IMR-90 (cell line): ENCODE data around the gene C19orf53. TPM values are rescaled to one million over a fixed set of nuclear protein-coding genes. Genes with fewer than 3 reads are reported as not detected.

ENCODE experiments used
- ATAC-seq: fragments of 200-7000 bp; cut with Tn5 transposase; 2 replicates; pipeline ENCODE4 v1.9.1; 2020; ENCODE audit warnings: low read depth, mild to moderate bottlenecking, moderate library complexity
- Bru-seq: library from RNA; stranded (reverse); fragments of 400-500 nt; gene quantifications from one replicate; lab custom pipeline; 2021; lab: Mats Ljungman, UMichigan
- BruChase-seq, 2 experiments: library from RNA; stranded (reverse); fragments of 400-500 nt; gene quantifications; one replicate each; lab custom pipeline; 2021; lab: Mats Ljungman, UMichigan
- BruUV-seq: library from RNA; stranded (reverse); fragments of 400-500 nt; replicated peaks from 2 replicates; lab custom pipeline; 2021; lab: Mats Ljungman, UMichigan
- CTCF ChIA-PET: fragments of 300-600 bp; formaldehyde crosslinking; extraction: SDS; loops from one replicate; lab custom pipeline; 2021; ENCODE audit warnings: antibody characterized with exemption; lab: Yijun Ruan, JAX
- POLR2A ChIA-PET: fragments of 300-600 bp; sonication (Branson Sonifier 250); formaldehyde crosslinking; loops from one replicate; lab custom pipeline; 2022; ENCODE audit warnings: antibody characterized with exemption; ENCODE audit not compliant: unreplicated experiment; lab: Charles Lee
- DNase-seq: peaks from one replicate; pipeline ENCODE4 v3.0.0; 2013
- H2AFZ ChIP-seq: replicated peaks from 2 replicates; pipeline ENCODE3; 2013; ENCODE audit warnings: low read length, mild to moderate bottlenecking; ENCODE audit not compliant: poor library complexity
- H2AK5ac ChIP-seq: 2 replicates; pipeline ENCODE4 v1.6.1; 2013; ENCODE audit warnings: low read depth, low read length, inconsistent platforms
- H2AK9ac ChIP-seq: replicated peaks from 2 replicates; pipeline ENCODE3; 2013; ENCODE audit warnings: mild to moderate bottlenecking, low read depth, low read length, moderate library complexity; ENCODE audit not compliant: poor library complexity
- H2BK120ac ChIP-seq: 2 replicates; pipeline ENCODE4 v1.6.1; 2013; ENCODE audit warnings: low read depth, low read length, inconsistent platforms
- H2BK15ac ChIP-seq: 3 replicates; pipeline ENCODE4 v1.6.1; 2013; ENCODE audit warnings: low read depth, low read length, inconsistent platforms
- H2BK20ac ChIP-seq: 2 replicates; pipeline ENCODE4 v1.6.1; 2013; ENCODE audit warnings: low read depth, mild to moderate bottlenecking, inconsistent platforms, low read length, moderate library complexity
- H2BK5ac ChIP-seq: 2 replicates; pipeline ENCODE4 v1.6.1; 2013; ENCODE audit warnings: mild to moderate bottlenecking, low read depth, low read length, inconsistent platforms; ENCODE audit not compliant: poor library complexity, severe bottlenecking
- H3K14ac ChIP-seq: replicated peaks from 2 replicates; pipeline ENCODE4 v1.6.1; 2013; ENCODE audit warnings: low read depth, low read length, inconsistent platforms
- H3K18ac ChIP-seq: 2 replicates; pipeline ENCODE4 v1.6.1; 2013; ENCODE audit warnings: low read depth, low read length, control low read depth
- H3K23ac ChIP-seq: 2 replicates; pipeline ENCODE4 v1.6.1; 2013; ENCODE audit warnings: low read depth, low read length, inconsistent platforms
- H3K27ac ChIP-seq: 2 replicates; pipeline ENCODE4 v1.5.1; 2013; ENCODE audit warnings: mild to moderate bottlenecking, control low read depth, low read length; ENCODE audit not compliant: insufficient read depth
- H3K27me3 ChIP-seq: 2 replicates; pipeline ENCODE4 v1.6.1; 2013; ENCODE audit warnings: low read length; ENCODE audit not compliant: control insufficient read depth, insufficient read depth
- H3K36me3 ChIP-seq: 2 replicates; pipeline ENCODE4 v1.6.1; 2013; ENCODE audit warnings: low read length, mixed read lengths; ENCODE audit not compliant: control insufficient read depth, insufficient read depth
- H3K4ac ChIP-seq: 2 replicates; pipeline ENCODE4 v1.6.1; 2013; ENCODE audit warnings: low read depth, low read length, inconsistent platforms
- H3K4me1 ChIP-seq: 2 replicates; pipeline ENCODE4 v1.6.1; 2013; ENCODE audit warnings: low read length, mixed read lengths; ENCODE audit not compliant: control insufficient read depth, insufficient read depth
- H3K4me2 ChIP-seq: 2 replicates; pipeline ENCODE4 v1.6.1; 2013; ENCODE audit warnings: low read depth, mild to moderate bottlenecking, control low read depth, low read length, moderate library complexity
- H3K4me3 ChIP-seq: 2 replicates; pipeline ENCODE4 v1.5.1; 2013; ENCODE audit warnings: low read depth, mild to moderate bottlenecking, control low read depth, low read length, moderate library complexity; ENCODE audit not compliant: insufficient read depth
- H3K56ac ChIP-seq: 2 replicates; pipeline ENCODE4 v1.6.1; 2013; ENCODE audit warnings: low read length, inconsistent platforms; ENCODE audit not compliant: insufficient read depth; ENCODE audit errors: extremely low read depth
- H3K79me1 ChIP-seq, 2 experiments: 2 replicates each; pipeline ENCODE4 v1.6.1; 2013; ENCODE audit warnings: low read length in 2 of 2, inconsistent platforms in 1 of 2, low read depth in 1 of 2
- H3K9ac ChIP-seq: 2 replicates; pipeline ENCODE4 v1.6.1; 2013; ENCODE audit warnings: low read depth, low read length, control low read depth
- H3K9me1 ChIP-seq: 2 replicates; pipeline ENCODE4 v1.6.1; 2013; ENCODE audit warnings: low read length, inconsistent platforms; ENCODE audit not compliant: insufficient read depth
- H3K9me3 ChIP-seq: 2 replicates; pipeline ENCODE4 v1.6.1; 2013; ENCODE audit warnings: low read length; ENCODE audit not compliant: control insufficient read depth, insufficient read depth
- H4K20me1 ChIP-seq: 2 replicates; pipeline ENCODE4 v1.6.1; 2013; ENCODE audit warnings: low read length, inconsistent platforms; ENCODE audit not compliant: insufficient read depth
- H4K5ac ChIP-seq: 2 replicates; pipeline ENCODE4 v1.6.1; 2013; ENCODE audit warnings: mild to moderate bottlenecking, low read depth, low read length, control low read depth
- H4K8ac ChIP-seq, 2 experiments: 2 replicates each; pipeline ENCODE4 v1.6.1; 2013; ENCODE audit warnings: low read depth in 2 of 2, low read length in 2 of 2, control low read depth in 1 of 2, inconsistent platforms in 1 of 2
- H4K91ac ChIP-seq: 2 replicates; pipeline ENCODE4 v1.6.1; 2013; ENCODE audit warnings: low read depth, low read length, inconsistent platforms; ENCODE audit not compliant: insufficient read depth
- BHLHE40 ChIP-seq: fragments of 150-350 bp; IDR thresholded peaks from 2 replicates; pipeline ENCODE4 v1.6.1; 2016; ENCODE audit warnings: mild to moderate bottlenecking, low read depth, low read length
- MAZ ChIP-seq: IDR thresholded peaks from 2 replicates; pipeline ENCODE4 v1.6.1; 2012; ENCODE audit warnings: low read depth, mild to moderate bottlenecking, low read length, improper control_type of control experiment, moderate library complexity, borderline replicate concordance
- MXI1 ChIP-seq: IDR thresholded peaks from 2 replicates; pipeline ENCODE4 v1.6.1; 2012; ENCODE audit warnings: low read depth, mild to moderate bottlenecking, low read length, moderate library complexity, borderline replicate concordance
- NFE2L2 ChIP-seq: fragments of 150-350 bp; IDR thresholded peaks from 2 replicates; pipeline ENCODE4 v1.6.1; 2016; ENCODE audit warnings: low read depth, mild to moderate bottlenecking, low read length
- POLR2A ChIP-seq: IDR thresholded peaks from 2 replicates; pipeline ENCODE4 v1.6.1; 2012; ENCODE audit warnings: mild to moderate bottlenecking, low read depth, low read length
- SMC3 ChIP-seq: fragments of 150-350 bp; IDR thresholded peaks from 2 replicates; pipeline ENCODE4 v1.6.1; 2016; ENCODE audit warnings: low read depth, mild to moderate bottlenecking, antibody characterized with exemption, low read length, moderate library complexity
- WGBS, 2 experiments: methylation state at CpG; one replicate each; pipeline versions ENCODE4 v1.1.5 to v1.1.7; 2013; ENCODE audit warnings: missing lambda C conversion rate in 2 of 2; ENCODE audit not compliant: insufficient read length in 1 of 2; ENCODE audit errors: extremely low coverage in 2 of 2; 5-methylcytosine and 5-hydroxymethylcytosine counted together
- dilution Hi-C: fragments of 300-500 bp; cut with HindIII; formaldehyde crosslinking; loops from one replicate; pipeline ENCODE4 v1.14.3; 2018; ENCODE audit warnings: low sequenced_read_pairs; ENCODE audit not compliant: unreplicated experiment
- in situ Hi-C: fragments of 300-500 bp; cut with MboI; formaldehyde crosslinking; loops from 3 replicates; pipeline ENCODE4 v1.14.3; 2019; ENCODE audit warnings: low sequenced_read_pairs, inconsistent platforms, mixed read lengths
- intact Hi-C: fragments of 100-400 bp; cut with micrococcal nuclease; formaldehyde crosslinking; loops from 2 replicates; pipeline ENCODE4 v1.10.0; 2022
- long read RNA-seq: library from polyadenylated mRNA; unstranded; transcript quantifications from one replicate; pipeline ENCODE4 v2.0.0, GENCODE V29; 2021; ENCODE audit not compliant: unreplicated experiment
- polyA plus RNA-seq, 3 experiments: library from polyadenylated mRNA; depleted of rRNA; stranded (reverse); fragments of >200 nt; gene quantifications; 2 replicates each; pipeline ENCODE4 v1.2.3, GENCODE V29; 2012; ENCODE audit warnings: low replicate concordance in 1 of 3
- total RNA-seq: library from RNA; depleted of rRNA; stranded (reverse); fragments of >200 nt; gene quantifications from 2 replicates; pipeline ENCODE4 v1.2.3, GENCODE V29; 2012; rRNA removed
- TF ChIP-seq, protein P1 (sequence below): fragments of 150-350 bp; IDR thresholded peaks from 2 replicates; pipeline ENCODE4 v1.6.1; 2017; ENCODE audit warnings: mild to moderate bottlenecking, antibody characterized with exemption, low read length, low read depth
- TF ChIP-seq, protein P2 (sequence below): conservative IDR thresholded peaks from 2 replicates; pipeline ENCODE4 v1.5.1; 2012; ENCODE audit warnings: mild to moderate bottlenecking, low read depth, low read length, improper control_type of control experiment

C19orf53 gene
- total RNA-seq (61.3 and 68.3 TPM in 2 replicates), polyA plus RNA-seq (2012; rRNA removed) (290 and 349 TPM in 2 replicates), Bru-seq, nascent RNA (percentile 91 among the genes with signal in this experiment), BruChase-seq, experiment 1, labeled RNA remaining after a 6-hour chase (percentile 85 among the genes with signal in this experiment), BruChase-seq, experiment 2, labeled RNA remaining after a 2-hour chase (percentile 82 among the genes with signal in this experiment)
- polyA plus RNA-seq (2012; cell fraction: cytosol; rRNA removed), result 572 and 791 TPM in 2 replicates
- polyA plus RNA-seq (2012; cell fraction: nucleus; rRNA removed; ENCODE audit: low replicate concordance), result 129 and 215 TPM in 2 replicates
- long read RNA-seq, transcript C19orf53-202 (3 exons, 873 nt), result major isoform, 68 of 101 reads
- long read RNA-seq, transcript C19orf53-206 (2 exons, 491 nt), result minor isoform, 9 of 101 reads
- long read RNA-seq, partial matches to known transcripts, result 19 of 101 reads
- long read RNA-seq, other reads (novel, unspliced or antisense), result 0 of 101 reads

GRCh38 chr19:13774217-13775191, at the start of gene C19orf53:
TSS of gene C19orf53 (plus strand) at chr19:13774456. CDS start at chr19:13774478, 22 bp downstream.
- peak within 1 kb of the TSS; percentile 41 to 95; a peak in 3 of 4 replicates for H4K8ac ChIP-seq
- H3K18ac ChIP-seq, result peak within 1 kb of the TSS; percentile 10
- peak within 1 kb of the TSS; percentile 49 for H2BK120ac ChIP-seq
- H3K9me1 ChIP-seq, result peaks cover 14% of the 10 kb centered on the region; the same call in 1 of the 2 replicates
- peak within 1 kb of the TSS; percentile 99 for H2AK9ac ChIP-seq
- WGBS, 2 experiments, result 0% methylated on average over 23 of the region's 61 CpGs; no CpG with 5 or more reads in 1 of the 2 experiments
- H3K14ac ChIP-seq, result peak within 1 kb of the TSS; percentile 91
- H2AFZ ChIP-seq, result peak within 1 kb of the TSS; percentile 91
- no TSS peak for BruUV-seq
- peaks cover 8 to 45% of the 10 kb centered on the region in 2 experiments; a peak in 3 of 4 replicates for H3K79me1 ChIP-seq
- peak within 1 kb of the TSS; percentile 79 for H3K9ac ChIP-seq
- peak within 1 kb of the TSS; percentile 88 for H3K56ac ChIP-seq
- H2AK5ac ChIP-seq, result peak within 1 kb of the TSS; percentile 84
- TF ChIP-seq SMC3 (0 out of 2 replicates have a peak, but pooled peaks have one; percentile 3), MXI1 (peak; percentile 78; the same call in 1 of the 2 replicates), POLR2A (peak; percentile 74; the same call in 1 of the 2 replicates), NFE2L2 (no peak), BHLHE40 (peak; percentile 84), MAZ (peak; percentile 27; the same call in 1 of the 2 replicates)
- TF ChIP-seq, protein P1, sequence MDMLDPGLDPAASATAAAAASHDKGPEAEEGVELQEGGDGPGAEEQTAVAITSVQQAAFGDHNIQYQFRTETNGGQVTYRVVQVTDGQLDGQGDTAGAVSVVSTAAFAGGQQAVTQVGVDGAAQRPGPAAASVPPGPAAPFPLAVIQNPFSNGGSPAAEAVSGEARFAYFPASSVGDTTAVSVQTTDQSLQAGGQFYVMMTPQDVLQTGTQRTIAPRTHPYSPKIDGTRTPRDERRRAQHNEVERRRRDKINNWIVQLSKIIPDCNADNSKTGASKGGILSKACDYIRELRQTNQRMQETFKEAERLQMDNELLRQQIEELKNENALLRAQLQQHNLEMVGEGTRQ, result peak; percentile 56; the same call in 1 of the 2 replicates
- TF ChIP-seq, protein P2, sequence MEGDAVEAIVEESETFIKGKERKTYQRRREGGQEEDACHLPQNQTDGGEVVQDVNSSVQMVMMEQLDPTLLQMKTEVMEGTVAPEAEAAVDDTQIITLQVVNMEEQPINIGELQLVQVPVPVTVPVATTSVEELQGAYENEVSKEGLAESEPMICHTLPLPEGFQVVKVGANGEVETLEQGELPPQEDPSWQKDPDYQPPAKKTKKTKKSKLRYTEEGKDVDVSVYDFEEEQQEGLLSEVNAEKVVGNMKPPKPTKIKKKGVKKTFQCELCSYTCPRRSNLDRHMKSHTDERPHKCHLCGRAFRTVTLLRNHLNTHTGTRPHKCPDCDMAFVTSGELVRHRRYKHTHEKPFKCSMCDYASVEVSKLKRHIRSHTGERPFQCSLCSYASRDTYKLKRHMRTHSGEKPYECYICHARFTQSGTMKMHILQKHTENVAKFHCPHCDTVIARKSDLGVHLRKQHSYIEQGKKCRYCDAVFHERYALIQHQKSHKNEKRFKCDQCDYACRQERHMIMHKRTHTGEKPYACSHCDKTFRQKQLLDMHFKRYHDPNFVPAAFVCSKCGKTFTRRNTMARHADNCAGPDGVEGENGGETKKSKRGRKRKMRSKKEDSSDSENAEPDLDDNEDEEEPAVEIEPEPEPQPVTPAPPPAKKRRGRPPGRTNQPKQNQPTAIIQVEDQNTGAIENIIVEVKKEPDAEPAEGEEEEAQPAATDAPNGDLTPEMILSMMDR, result no peak
- peak; percentile 94 for DNase-seq
- POLR2A ChIA-PET, result interaction anchor here (0.6 to 1.0 kb wide), 5 partner anchors 9 to 62 kb away, joined by 3 to 11 read pairs (median 4); partner anchors contain the start of gene MRI1
- no peaks in the 10 kb centered on the region for H3K9me3 ChIP-seq
- H3K36me3 ChIP-seq, result peaks cover 45% of the 10 kb centered on the region
- peak within 1 kb of the TSS; percentile 82 for H3K27ac ChIP-seq
- H2BK5ac ChIP-seq, result peak within 1 kb of the TSS; percentile 70
- H3K4me1 ChIP-seq, result peaks cover 7% of the 10 kb centered on the region; the same call in 1 of the 2 replicates
- H4K5ac ChIP-seq, result peak within 1 kb of the TSS; percentile 65
- H2BK15ac ChIP-seq, result 0 out of 3 replicates have a peak within 1 kb of the TSS, but pooled peaks have one; percentile 5
- dilution Hi-C loops (no loop called here), in situ Hi-C loops (loop anchor here (25.0 kb wide), 1 partner anchor 313 kb away; the partner anchor contains the start of genes C19orf67 and SAMD1), intact Hi-C loops (loop anchor here (1.0 kb wide), 1 partner anchor 21 kb away; the partner anchor contains the start of gene ZSWIM4)
- peak within 1 kb of the TSS; percentile 74 for H3K4ac ChIP-seq
- H2BK20ac ChIP-seq, result no peak within 1 kb of the TSS
- peak within 1 kb of the TSS; percentile 78 for H3K4me3 ChIP-seq
- H3K23ac ChIP-seq, result peak within 1 kb of the TSS; percentile 66
- CTCF ChIA-PET, result interaction anchor here (0.6 kb wide), 1 partner anchor 141 kb away, joined by 3 read pairs; no protein-coding TSS in a partner anchor
- H4K20me1 ChIP-seq, result peaks cover 14% of the 10 kb centered on the region; the same call in 1 of the 2 replicates
- no peaks in the 10 kb centered on the region for H3K27me3 ChIP-seq
- H3K4me2 ChIP-seq, result peak within 1 kb of the TSS; percentile 99
- peak within 1 kb of the TSS; percentile 62 for H4K91ac ChIP-seq
- ATAC-seq, result peak; percentile 98
